HepG2 (cell line): Measurements from ENCODE around the gene BCAS1. TPM values are rescaled to one million over a fixed set of nuclear protein-coding genes. Genes with fewer than 3 reads are reported as not detected.
A peak's percentile ranks its signal among the peaks of the same experiment; 100 is the strongest.

Experiments
- AKAP8 ChIP-seq: sonication (generic); formaldehyde crosslinking; IDR thresholded peaks from 2 replicates; pipeline ENCODE4 v1.5.1; 2020; ENCODE audit warnings: mild to moderate bottlenecking, missing genetic modification reagents
- CHD4 ChIP-seq: fragments of 200-600 bp; sonication (generic); IDR thresholded peaks from 2 replicates; pipeline ENCODE4 v1.7.0; 2017; ENCODE audit warnings: mild to moderate bottlenecking, low read length, borderline replicate concordance
- DPF2 ChIP-seq: sonication (generic); formaldehyde crosslinking; IDR thresholded peaks from 2 replicates; pipeline ENCODE4 v1.4.0; 2020; ENCODE audit warnings: mild to moderate bottlenecking, low read depth, missing genetic modification reagents, borderline replicate concordance
- EHMT2 ChIP-seq: fragments of 200-600 bp; sonication (generic); IDR thresholded peaks from 2 replicates; pipeline ENCODE4 v1.7.0; 2017; ENCODE audit warnings: antibody characterized with exemption, low read depth, low read length, borderline replicate concordance
- ELF3 ChIP-seq: IDR thresholded peaks from 2 replicates; pipeline ENCODE4 v1.6.1; 2016; ENCODE audit warnings: missing genetic modification reagents, missing compliant biosample characterization
- FLYWCH1 ChIP-seq: sonication (generic); formaldehyde crosslinking; IDR thresholded peaks from 2 replicates; pipeline ENCODE4 v1.8.1; 2023; ENCODE audit warnings: mild to moderate bottlenecking, missing genetic modification reagents
- GATAD1 ChIP-seq: IDR thresholded peaks from 2 replicates; pipeline ENCODE4 v1.6.1; 2016; ENCODE audit warnings: missing genetic modification reagents, missing compliant biosample characterization
- JUN ChIP-seq: sonication (generic); formaldehyde crosslinking; IDR thresholded peaks from 2 replicates; pipeline ENCODE4 v1.4.0; 2020; ENCODE audit warnings: mild to moderate bottlenecking, missing genetic modification reagents
- KLF16 ChIP-seq, 2 experiments: sonication (generic) in 1 of 2; formaldehyde crosslinking in 1 of 2; IDR thresholded peaks; 2 replicates each; pipeline versions ENCODE4 v1.6.1 to v1.8.0; 2016 to 2023; ENCODE audit warnings: missing genetic modification reagents in 2 of 2, missing compliant biosample characterization in 1 of 2
- MYC ChIP-seq: sonication (generic); formaldehyde crosslinking; IDR thresholded peaks from 2 replicates; pipeline ENCODE4 v1.9.0; 2021; ENCODE audit warnings: missing genetic modification reagents, borderline replicate concordance
- NFRKB ChIP-seq: fragments of 450-650 bp; IDR thresholded peaks from 2 replicates; pipeline ENCODE4 v1.6.1; 2017
- NR2C2 ChIP-seq: sonication (generic); formaldehyde crosslinking; IDR thresholded peaks from 2 replicates; pipeline ENCODE4 v1.4.0; 2020; ENCODE audit warnings: missing genetic modification reagents, mild to moderate bottlenecking, moderate library complexity, borderline replicate concordance
- SAP130 ChIP-seq: IDR thresholded peaks from 2 replicates; pipeline ENCODE4 v1.6.1; 2016; ENCODE audit warnings: low read depth
- ZMYM2 ChIP-seq: sonication (generic); formaldehyde crosslinking; IDR thresholded peaks from 2 replicates; pipeline ENCODE4 v1.8.0; 2022; ENCODE audit warnings: mild to moderate bottlenecking, missing genetic modification reagents
- ZNF12 ChIP-seq: sonication (generic); formaldehyde crosslinking; IDR thresholded peaks from 2 replicates; pipeline ENCODE4 v1.5.0; 2020; ENCODE audit warnings: missing genetic modification reagents
- ZNF230 ChIP-seq: sonication (generic); formaldehyde crosslinking; IDR thresholded peaks from 2 replicates; pipeline ENCODE4 v1.4.0; 2020; ENCODE audit warnings: mild to moderate bottlenecking, missing genetic modification reagents
- ZNF644 ChIP-seq: IDR thresholded peaks from 2 replicates; pipeline ENCODE4 v1.6.1; 2016; ENCODE audit warnings: low read depth
- polyA plus RNA-seq, 8 experiments: library from polyadenylated mRNA; depleted of rRNA in 3 of 8; stranded (reverse) in 7 of 8; unstranded in 1 of 8; fragments of >200 nt; fragmentation: Illumina TruSeq in 4 of 8; extraction: Trizol in 4 of 8; gene quantifications; 2 replicates each; pipeline versions ENCODE4 v1.2.1 to v1.2.3, GENCODE V29; 2011 to 2016; ENCODE audit warnings: low read depth in 4 of 8, missing spikeins in 1 of 8, mixed read lengths in 1 of 8; ENCODE audit not compliant: insufficient read depth in 1 of 8
- total RNA-seq, 5 experiments: library from RNA; depleted of rRNA; stranded (reverse); fragments of >200 nt; fragmentation: Illumina TruSeq; extraction: Trizol; gene quantifications; 2 replicates each; pipeline ENCODE4 v1.2.3, GENCODE V29; 2016; ENCODE audit warnings: low read depth in 1 of 5
- TF ChIP-seq, protein P1 (sequence below): IDR thresholded peaks from 2 replicates; pipeline ENCODE4 v1.6.1; 2016; ENCODE audit warnings: control low read depth
- TF ChIP-seq, protein P2 (sequence below): sonication (generic); formaldehyde crosslinking; IDR thresholded peaks from 2 replicates; pipeline ENCODE4 v1.5.0; 2020; ENCODE audit warnings: mild to moderate bottlenecking, missing genetic modification reagents
- TF ChIP-seq, protein P3 (sequence below): sonication (generic); IDR thresholded peaks from 2 replicates; pipeline ENCODE4 v1.6.1; 2016; ENCODE audit warnings: low read depth, borderline replicate concordance
- TF ChIP-seq, protein P4 (sequence below): sonication (generic); formaldehyde crosslinking; IDR thresholded peaks from 2 replicates; pipeline ENCODE4 v1.5.0; 2020; ENCODE audit warnings: mild to moderate bottlenecking, missing genetic modification reagents

BCAS1 gene
- total and polyA plus RNA-seq, 2 of the 13 experiments (the other 11 are each of a cell fraction or from before 2014, with no cell fraction given): 0.55 to 0.91 TPM

DNA sequence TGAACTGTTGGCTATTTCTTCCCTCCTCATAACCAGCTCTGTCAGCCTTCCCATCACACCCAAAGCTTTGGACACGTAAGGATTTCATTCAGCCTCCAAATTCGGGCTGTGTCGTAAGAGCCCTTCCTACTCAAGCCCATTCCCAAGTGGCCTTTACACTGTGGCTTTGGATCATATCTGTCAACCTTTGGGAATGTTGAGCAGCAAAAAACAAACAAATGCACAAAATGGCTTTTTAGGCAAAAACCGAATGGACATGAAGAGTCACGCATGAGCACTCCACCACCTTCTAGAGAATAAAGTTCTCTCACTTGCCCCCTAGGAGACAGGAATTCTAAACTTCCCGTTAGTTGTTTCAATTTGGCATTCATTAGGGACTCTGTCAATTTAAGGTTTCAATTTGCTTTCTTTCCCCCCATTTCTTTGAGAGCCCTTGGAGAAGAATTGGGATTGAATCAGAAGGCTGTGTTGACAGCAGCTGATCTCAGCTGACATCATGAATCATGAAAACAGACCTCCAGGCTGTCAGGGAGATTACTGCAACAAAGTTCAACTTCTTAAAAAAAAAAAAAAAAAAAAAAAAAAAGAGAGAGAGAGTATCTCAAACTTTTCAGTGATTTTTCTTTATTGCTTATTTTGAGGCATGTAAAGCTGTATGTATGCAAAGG is 110.3 kb downstream of the BCAS1 start (continued):
- TF ChIP-seq, protein P1, sequence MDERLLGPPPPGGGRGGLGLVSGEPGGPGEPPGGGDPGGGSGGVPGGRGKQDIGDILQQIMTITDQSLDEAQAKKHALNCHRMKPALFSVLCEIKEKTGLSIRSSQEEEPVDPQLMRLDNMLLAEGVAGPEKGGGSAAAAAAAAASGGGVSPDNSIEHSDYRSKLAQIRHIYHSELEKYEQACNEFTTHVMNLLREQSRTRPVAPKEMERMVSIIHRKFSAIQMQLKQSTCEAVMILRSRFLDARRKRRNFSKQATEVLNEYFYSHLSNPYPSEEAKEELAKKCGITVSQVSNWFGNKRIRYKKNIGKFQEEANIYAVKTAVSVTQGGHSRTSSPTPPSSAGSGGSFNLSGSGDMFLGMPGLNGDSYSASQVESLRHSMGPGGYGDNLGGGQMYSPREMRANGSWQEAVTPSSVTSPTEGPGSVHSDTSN (CRISPR knock-in tag): no peak
- TF ChIP-seq, protein P2, sequence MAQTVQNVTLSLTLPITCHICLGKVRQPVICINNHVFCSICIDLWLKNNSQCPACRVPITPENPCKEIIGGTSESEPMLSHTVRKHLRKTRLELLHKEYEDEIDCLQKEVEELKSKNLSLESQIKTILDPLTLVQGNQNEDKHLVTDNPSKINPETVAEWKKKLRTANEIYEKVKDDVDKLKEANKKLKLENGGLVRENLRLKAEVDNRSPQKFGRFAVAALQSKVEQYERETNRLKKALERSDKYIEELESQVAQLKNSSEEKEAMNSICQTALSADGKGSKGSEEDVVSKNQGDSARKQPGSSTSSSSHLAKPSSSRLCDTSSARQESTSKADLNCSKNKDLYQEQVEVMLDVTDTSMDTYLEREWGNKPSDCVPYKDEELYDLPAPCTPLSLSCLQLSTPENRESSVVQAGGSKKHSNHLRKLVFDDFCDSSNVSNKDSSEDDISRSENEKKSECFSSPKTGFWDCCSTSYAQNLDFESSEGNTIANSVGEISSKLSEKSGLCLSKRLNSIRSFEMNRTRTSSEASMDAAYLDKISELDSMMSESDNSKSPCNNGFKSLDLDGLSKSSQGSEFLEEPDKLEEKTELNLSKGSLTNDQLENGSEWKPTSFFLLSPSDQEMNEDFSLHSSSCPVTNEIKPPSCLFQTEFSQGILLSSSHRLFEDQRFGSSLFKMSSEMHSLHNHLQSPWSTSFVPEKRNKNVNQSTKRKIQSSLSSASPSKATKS (CRISPR knock-in tag): no peak
- TF ChIP-seq GATAD1 (CRISPR knock-in tag) (0 out of 2 replicates have a peak, but pooled peaks have one; percentile 10), ELF3 (CRISPR knock-in tag) (0 out of 2 replicates have a peak, but pooled peaks have one; percentile 2), ZNF12 (CRISPR knock-in tag) (no peak), FLYWCH1 (no peak), MYC (no peak), ZMYM2 (CRISPR knock-in tag) (no peak), JUN (0 out of 2 replicates have a peak, but pooled peaks have one; percentile 45), NFRKB (no peak), AKAP8 (CRISPR knock-in tag) (no peak), ZNF230 (CRISPR knock-in tag) (no peak), EHMT2 (peak; percentile 18; the same call in 1 of the 2 replicates), DPF2 (CRISPR knock-in tag) (0 out of 2 replicates have a peak, but pooled peaks have one; percentile 45), KLF16 (CRISPR knock-in tag; IDR thresholded peaks at IDR 0.05) (no peak), SAP130 (CRISPR knock-in tag) (peak; percentile 22; the same call in 1 of the 2 replicates), NR2C2 (CRISPR knock-in tag) (no peak), ZNF644 (CRISPR knock-in tag) (peak; percentile 43; the same call in 1 of the 2 replicates), CHD4 (no peak)
- TF ChIP-seq, protein P3, sequence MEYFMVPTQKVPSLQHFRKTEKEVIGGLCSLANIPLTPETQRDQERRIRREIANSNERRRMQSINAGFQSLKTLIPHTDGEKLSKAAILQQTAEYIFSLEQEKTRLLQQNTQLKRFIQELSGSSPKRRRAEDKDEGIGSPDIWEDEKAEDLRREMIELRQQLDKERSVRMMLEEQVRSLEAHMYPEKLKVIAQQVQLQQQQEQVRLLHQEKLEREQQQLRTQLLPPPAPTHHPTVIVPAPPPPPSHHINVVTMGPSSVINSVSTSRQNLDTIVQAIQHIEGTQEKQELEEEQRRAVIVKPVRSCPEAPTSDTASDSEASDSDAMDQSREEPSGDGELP: peak; percentile 87
- TF ChIP-seq, protein P4, sequence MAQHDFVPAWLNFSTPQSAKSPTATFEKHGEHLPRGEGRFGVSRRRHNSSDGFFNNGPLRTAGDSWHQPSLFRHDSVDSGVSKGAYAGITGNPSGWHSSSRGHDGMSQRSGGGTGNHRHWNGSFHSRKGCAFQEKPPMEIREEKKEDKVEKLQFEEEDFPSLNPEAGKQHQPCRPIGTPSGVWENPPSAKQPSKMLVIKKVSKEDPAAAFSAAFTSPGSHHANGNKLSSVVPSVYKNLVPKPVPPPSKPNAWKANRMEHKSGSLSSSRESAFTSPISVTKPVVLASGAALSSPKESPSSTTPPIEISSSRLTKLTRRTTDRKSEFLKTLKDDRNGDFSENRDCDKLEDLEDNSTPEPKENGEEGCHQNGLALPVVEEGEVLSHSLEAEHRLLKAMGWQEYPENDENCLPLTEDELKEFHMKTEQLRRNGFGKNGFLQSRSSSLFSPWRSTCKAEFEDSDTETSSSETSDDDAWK (CRISPR knock-in tag): no peak
